HG03175 (cell line): Measurements from ENCODE around the gene SLC16A2.
A peak's percentile ranks its signal among the peaks of the same experiment; 100 is the strongest.
"Not testable (repeated sequence)": the region's sequence is repeated elsewhere in the genome, so short reads cannot be mapped to it uniquely, and the experiment has no call there.

ENCODE experiments used
- ATAC-seq: cut with Tn5 transposase; IDR thresholded peaks from one replicate; pipeline ENCODE4 v1.9.1; 2021; ENCODE audit warnings: mild to moderate bottlenecking, moderate library complexity; ENCODE audit not compliant: unreplicated experiment

The SLC16A2 gene

GRCh38 chrX:74505437-74505836 is 84.1 kb downstream of the SLC16A2 start:
- ATAC-seq: no peak

GRCh38 chrX:74506317-74507115 is 85.2 kb downstream of the SLC16A2 start:
- ATAC-seq: peak; percentile 78

- no peak for ATAC-seq
Measured at GRCh38 chrX:74507191-74507590, 85.9 kb downstream of the SLC16A2 start.

GRCh38 chrX:74509989-74510388 is 88.7 kb downstream of the SLC16A2 start:
- ATAC-seq: no peak

- ATAC-seq: peak; percentile 60
Measured at GRCh38 chrX:74510401-74510800, 89.1 kb downstream of the SLC16A2 start.

GRCh38 chrX:74511704-74512103 is 90.4 kb downstream of the SLC16A2 start:
- ATAC-seq: no peak

- no peak for ATAC-seq
Measured at GRCh38 chrX:74514384-74514783, 93.1 kb downstream of the SLC16A2 start.

GRCh38 chrX:74515356-74515755 is 94.1 kb downstream of the SLC16A2 start:
- no peak for ATAC-seq

- ATAC-seq: not testable (repeated sequence)
Measured at GRCh38 chrX:74516013-74516412, 94.7 kb downstream of the SLC16A2 start.

GRCh38 chrX:74519870-74520269 is 98.6 kb downstream of the SLC16A2 start:
- ATAC-seq: no peak

- no peak for ATAC-seq
Measured at GRCh38 chrX:74520291-74520690, 99.0 kb downstream of the SLC16A2 start.

- no peak for ATAC-seq
Measured at GRCh38 chrX:74520896-74521295, 99.6 kb downstream of the SLC16A2 start.

- no peak for ATAC-seq
Measured at GRCh38 chrX:74521961-74522751, 100.9 kb downstream of the SLC16A2 start.

GRCh38 chrX:74523224-74523623 is 101.9 kb downstream of the SLC16A2 start:
- no peak for ATAC-seq

- no peak for ATAC-seq
Measured at GRCh38 chrX:74523870-74524735, 102.8 kb downstream of the SLC16A2 start.

GRCh38 chrX:74525116-74525515 is 103.8 kb downstream of the SLC16A2 start:
- ATAC-seq: no peak

- ATAC-seq: no peak
Measured at GRCh38 chrX:74526764-74527163, 105.5 kb downstream of the SLC16A2 start.

GRCh38 chrX:74527350-74527749 is 106.1 kb downstream of the SLC16A2 start:
- ATAC-seq: no peak

- no peak for ATAC-seq
Measured at GRCh38 chrX:74529311-74529710, 108.0 kb downstream of the SLC16A2 start.

GRCh38 chrX:74531081-74531480 is 109.8 kb downstream of the SLC16A2 start:
- no peak for ATAC-seq

- ATAC-seq: no peak
Measured at GRCh38 chrX:74534569-74535038, 113.3 kb downstream of the SLC16A2 start.
